MM.1S (cell line): ENCODE measurements around the gene ELL.

Experiments
- DNase-seq: peaks from one replicate; pipeline ENCODE4 v3.0.0-alpha.2; 2015
- H2AFZ ChIP-seq: fragments of 300-600 bp; sonication (generic); 2 replicates; pipeline ENCODE4 v1.6.0; 2016; ENCODE audit warnings: antibody characterized with exemption, low read length
- H3F3A ChIP-seq: fragments of 300-600 bp; sonication (generic); 2 replicates; pipeline ENCODE4 v1.6.1; 2016; ENCODE audit warnings: mild to moderate bottlenecking, antibody characterized with exemption, low read length, moderate library complexity, mixed read lengths; ENCODE audit not compliant: insufficient read depth
- H3K27ac ChIP-seq: fragments of 300-600 bp; sonication (generic); 2 replicates; pipeline ENCODE4 v1.5.1; 2016; ENCODE audit warnings: mild to moderate bottlenecking, low read length
- H3K27me3 ChIP-seq: fragments of 300-600 bp; sonication (generic); replicated peaks from 2 replicates; pipeline ENCODE4 v1.6.0; 2016; ENCODE audit warnings: low read length; ENCODE audit not compliant: insufficient read depth
- H3K36me3 ChIP-seq: fragments of 300-600 bp; sonication (generic); replicated peaks from 2 replicates; pipeline ENCODE4 v1.6.1; 2016; ENCODE audit warnings: mild to moderate bottlenecking, low read length, mixed read lengths; ENCODE audit not compliant: insufficient read depth
- H3K4me1 ChIP-seq: fragments of 300-600 bp; sonication (generic); 2 replicates; pipeline ENCODE4 v1.6.1; 2016; ENCODE audit warnings: low read length, mixed read lengths
- H3K4me2 ChIP-seq: fragments of 300-600 bp; sonication (generic); 2 replicates; pipeline ENCODE4 v1.6.0; 2016; ENCODE audit warnings: low read depth, low read length
- H3K4me3 ChIP-seq: fragments of 300-600 bp; sonication (generic); 2 replicates; pipeline ENCODE4 v1.5.1; 2016; ENCODE audit warnings: low read length, mixed read lengths
- H3K79me2 ChIP-seq: fragments of 300-600 bp; sonication (generic); 2 replicates; pipeline ENCODE4 v1.6.1; 2016; ENCODE audit warnings: mixed run types, low read length, mixed read lengths
- H3K9ac ChIP-seq: fragments of 300-600 bp; sonication (generic); 2 replicates; pipeline ENCODE4 v1.6.1; 2016; ENCODE audit warnings: low read length, mixed read lengths
- H3K9me2 ChIP-seq: fragments of 300-600 bp; sonication (generic); replicated peaks from 2 replicates; pipeline ENCODE4 v1.6.1; 2016; ENCODE audit warnings: mild to moderate bottlenecking, low read length, mixed read lengths; ENCODE audit not compliant: insufficient read depth
- H3K9me3 ChIP-seq: fragments of 300-600 bp; sonication (generic); replicated peaks from 2 replicates; pipeline ENCODE4 v1.6.1; 2016; ENCODE audit warnings: mild to moderate bottlenecking, low read length, mixed read lengths; ENCODE audit not compliant: insufficient read depth
- H4K20me1 ChIP-seq: fragments of 300-600 bp; sonication (generic); 2 replicates; pipeline ENCODE4 v1.6.1; 2016; ENCODE audit warnings: mild to moderate bottlenecking, low read length, moderate library complexity, mixed read lengths; ENCODE audit not compliant: insufficient read depth
- CTCF ChIP-seq: fragments of 300-600 bp; sonication (generic); IDR thresholded peaks from 2 replicates; pipeline ENCODE4 v1.5.1; 2016; ENCODE audit warnings: antibody characterized with exemption, low read length, mixed read lengths
- EZH2 ChIP-seq: fragments of 300-600 bp; sonication (generic); optimal IDR thresholded peaks from 2 replicates; pipeline ENCODE3; 2017; ENCODE audit warnings: low read depth, mild to moderate bottlenecking, antibody characterized with exemption, low read length, mixed read lengths
- EZH2phosphoT487 ChIP-seq: fragments of 300-600 bp; sonication (generic); IDR thresholded peaks from 2 replicates; pipeline ENCODE4 v1.6.1; 2018; ENCODE audit warnings: antibody characterized with exemption, low read length

Gene ELL

GRCh38 chr19:18396471-18397241 is 125.2 kb downstream of the ELL start:
- Histone ChIP-seq H3K4me1 (no peaks in the 10 kb centered on the region), H3K4me2 (no peak overlapping the region), H3K9ac (no peak overlapping the region), H3K9me3 (no peaks in the 10 kb centered on the region), H3F3A (no peaks in the 10 kb centered on the region), H3K4me3 (no peak overlapping the region), H2AFZ (no peak overlapping the region), H3K27me3 (peaks cover 48% of the 10 kb centered on the region), H3K36me3 (no peaks in the 10 kb centered on the region), H4K20me1 (no peaks in the 10 kb centered on the region), H3K79me2 (no peaks in the 10 kb centered on the region), H3K9me2 (no peaks in the 10 kb centered on the region), H3K27ac (no peak overlapping the region)
- no peak for DNase-seq
- TF ChIP-seq EZH2phosphoT487 = no peak
- no peak for TF ChIP-seq CTCF
- no peak for TF ChIP-seq EZH2

GRCh38 chr19:18393836-18394235 is 128.0 kb downstream of the ELL start:
- H3K27ac ChIP-seq = no peak overlapping the region
- no peak overlapping the region for H3K4me2 ChIP-seq

GRCh38 chr19:18392926-18393325 is 128.9 kb downstream of the ELL start:
- no peak overlapping the region for H3K4me2 ChIP-seq
- TF ChIP-seq CTCF (no peak), EZH2phosphoT487 (no peak), EZH2 (no peak)
- no peaks in the 10 kb centered on the region for H3K9me3 ChIP-seq
- no peaks in the 10 kb centered on the region for H4K20me1 ChIP-seq
- H3F3A ChIP-seq = no peaks in the 10 kb centered on the region
- H2AFZ ChIP-seq = no peak overlapping the region
- no peak overlapping the region for H3K27ac ChIP-seq
- H3K9me2 ChIP-seq = no peaks in the 10 kb centered on the region
- H3K9ac ChIP-seq = no peak overlapping the region
- H3K4me1 ChIP-seq = 0 out of 2 replicates have a peak, but pooled peaks cover 3% of the 10 kb centered on the region
- peaks cover 77% of the 10 kb centered on the region for H3K27me3 ChIP-seq
- no peak overlapping the region for H3K4me3 ChIP-seq
- H3K36me3 ChIP-seq = no peaks in the 10 kb centered on the region
- H3K79me2 ChIP-seq = no peaks in the 10 kb centered on the region
- no peak for DNase-seq

More at GRCh38 chr19:18393836-18394235, 128.0 kb downstream of the ELL start:
- Histone ChIP-seq H3K79me2 (no peaks in the 10 kb centered on the region), H3K9ac (no peak overlapping the region), H3K9me2 (no peaks in the 10 kb centered on the region), H4K20me1 (no peaks in the 10 kb centered on the region), H3K9me3 (no peaks in the 10 kb centered on the region), H3F3A (no peaks in the 10 kb centered on the region), H3K27me3 (peaks cover 74% of the 10 kb centered on the region), H2AFZ (no peak overlapping the region), H3K36me3 (no peaks in the 10 kb centered on the region), H3K4me3 (no peak overlapping the region), H3K4me1 (no peaks in the 10 kb centered on the region)
- DNase-seq = no peak
- TF ChIP-seq EZH2 (no peak), CTCF (no peak), EZH2phosphoT487 (no peak)
